Astrocyte (in vitro differentiated cells and primary cell): ENCODE data around the gene MBP.

Source experiments
- CTCF ChIP-seq: IDR thresholded peaks from 2 replicates; pipeline ENCODE4 v1.5.1; 2011; ENCODE audit warnings: low read depth, mild to moderate bottlenecking, inconsistent platforms, low read length, moderate library complexity; ENCODE audit not compliant: insufficient read depth
- EZH2 ChIP-seq: IDR thresholded peaks from 2 replicates; pipeline ENCODE4 v1.6.1; 2012; ENCODE audit warnings: mild to moderate bottlenecking, low read length, inconsistent platforms; ENCODE audit not compliant: insufficient read depth

- no peak for TF ChIP-seq CTCF
- TF ChIP-seq EZH2, result no peak
These were observed 172.0 kb downstream of the MBP start for GRCh38 chr18:76960528-76961035.
